HG02840 (cell line): ENCODE results near the gene SLC6A18.
"Not testable (repeated sequence)": the region's sequence is repeated elsewhere in the genome, so short reads cannot be mapped to it uniquely, and the experiment has no call there.

Source experiments
- ATAC-seq: cut with Tn5 transposase; IDR thresholded peaks from one replicate; pipeline ENCODE4 v1.9.1; 2021; ENCODE audit warnings: mild to moderate bottlenecking, moderate library complexity, moderate number of reproducible peaks; ENCODE audit not compliant: unreplicated experiment, low FRiP score

Gene SLC6A18

DNA sequence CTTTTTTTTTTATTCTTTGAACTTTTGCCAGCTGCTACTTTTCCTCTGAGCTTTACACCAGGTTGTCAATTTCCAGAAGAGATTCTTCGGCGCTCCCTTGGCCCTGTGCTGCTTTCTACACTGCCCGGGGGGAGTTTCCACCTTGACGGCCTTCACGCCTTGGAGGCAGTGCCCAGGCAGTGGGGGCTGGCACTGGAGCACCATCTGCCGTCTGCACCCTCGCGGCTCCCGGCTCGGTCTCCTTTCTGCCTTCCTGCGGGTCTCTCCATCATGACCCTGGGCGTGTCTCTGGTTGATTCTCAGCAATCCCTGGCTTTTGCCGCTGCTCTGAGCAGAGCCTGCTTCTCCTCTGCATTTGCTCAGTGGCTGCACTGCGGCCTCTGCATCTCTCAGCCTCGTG, 2.9 kb downstream of the SLC6A18 start:
- ATAC-seq = no peak

DNA sequence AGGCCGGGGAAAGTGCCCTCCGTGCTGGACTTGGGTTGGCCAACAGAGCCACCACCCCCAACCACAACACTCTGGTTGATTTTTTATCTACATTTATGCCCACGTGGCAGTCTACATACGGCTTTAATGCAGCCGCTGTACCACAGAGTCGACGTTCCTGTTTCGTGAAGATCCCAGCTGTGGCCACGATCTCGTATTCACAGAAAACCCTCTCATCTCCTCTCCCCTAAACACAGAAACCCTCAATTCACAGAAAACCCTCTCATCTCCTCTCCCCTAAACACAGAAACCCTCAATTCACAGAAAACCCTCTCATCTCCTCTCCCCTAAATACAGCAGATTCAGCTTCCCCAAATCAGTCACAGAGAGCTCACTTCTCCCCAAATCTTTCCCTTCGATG, 3.8 kb downstream of the SLC6A18 start:
- not testable (repeated sequence) for ATAC-seq

DNA sequence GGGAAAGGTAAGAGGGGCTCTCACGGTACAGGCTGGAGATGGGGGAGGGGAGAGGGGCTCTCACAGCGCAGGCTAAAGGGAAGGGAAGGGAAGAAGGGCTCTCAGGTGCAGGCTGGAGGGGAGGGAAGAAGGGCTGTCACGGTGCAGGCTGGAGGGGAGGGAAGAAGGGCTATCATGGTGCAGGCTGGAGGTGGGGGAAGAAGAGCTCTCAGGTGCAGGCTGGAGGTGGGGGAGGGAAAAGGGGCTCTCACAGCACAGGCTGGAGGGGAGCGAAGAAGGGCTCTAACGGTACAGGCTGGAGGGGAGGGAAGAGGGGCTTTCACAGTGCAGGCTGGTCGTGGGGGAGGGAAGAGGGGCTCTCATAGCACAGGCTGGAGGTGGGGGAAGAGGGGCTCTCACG, 4.6 kb downstream of the SLC6A18 start:
- ATAC-seq = no peak

DNA sequence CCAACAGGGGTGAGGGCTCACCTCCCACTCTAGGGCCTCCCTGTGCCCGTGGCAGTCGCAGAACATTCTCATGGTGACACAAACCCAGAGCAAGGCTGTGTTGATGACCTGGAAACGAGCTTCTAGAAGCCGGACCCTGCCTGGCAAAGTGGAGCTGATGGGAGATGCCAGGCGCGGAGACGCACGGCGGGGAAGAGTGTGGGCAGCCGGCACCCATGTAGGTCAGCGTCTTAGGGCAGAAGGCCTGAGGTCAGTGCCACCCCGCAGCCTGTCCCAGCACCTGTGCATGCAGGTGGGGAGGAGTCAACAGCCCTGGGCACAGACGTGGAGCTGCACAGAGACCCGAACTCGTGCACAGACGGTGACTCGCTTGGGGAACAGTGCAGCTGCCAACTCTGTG, 5.4 kb downstream of the SLC6A18 start:
- no peak for ATAC-seq

DNA sequence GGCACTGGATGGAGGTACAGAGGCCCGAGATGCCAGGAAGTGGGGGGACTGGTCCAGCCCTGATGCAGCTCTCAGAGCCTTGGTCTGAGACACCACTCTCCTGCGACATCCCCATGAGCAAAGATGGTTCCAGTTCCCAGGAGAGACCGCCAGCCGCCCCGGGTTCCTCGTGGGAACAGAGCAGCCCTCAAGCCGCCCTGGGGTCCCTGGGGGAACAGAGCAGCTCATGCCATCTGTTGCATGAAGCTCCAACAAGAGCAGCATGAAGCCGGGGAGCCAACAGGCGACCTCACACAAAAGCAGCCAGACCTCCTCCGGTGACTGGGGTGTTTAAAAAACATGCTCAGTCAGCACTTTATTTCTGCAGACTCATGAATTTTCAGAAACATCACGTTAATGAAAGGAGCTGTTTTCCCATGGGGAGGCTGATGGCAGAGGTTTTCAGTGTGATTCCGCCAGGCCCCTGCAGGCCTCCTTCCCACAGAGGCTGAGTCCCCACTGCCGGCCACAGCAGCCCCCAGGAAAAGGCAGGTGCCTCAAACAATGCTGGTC, 6.2 kb downstream of the SLC6A18 start:
- ATAC-seq = no peak

DNA sequence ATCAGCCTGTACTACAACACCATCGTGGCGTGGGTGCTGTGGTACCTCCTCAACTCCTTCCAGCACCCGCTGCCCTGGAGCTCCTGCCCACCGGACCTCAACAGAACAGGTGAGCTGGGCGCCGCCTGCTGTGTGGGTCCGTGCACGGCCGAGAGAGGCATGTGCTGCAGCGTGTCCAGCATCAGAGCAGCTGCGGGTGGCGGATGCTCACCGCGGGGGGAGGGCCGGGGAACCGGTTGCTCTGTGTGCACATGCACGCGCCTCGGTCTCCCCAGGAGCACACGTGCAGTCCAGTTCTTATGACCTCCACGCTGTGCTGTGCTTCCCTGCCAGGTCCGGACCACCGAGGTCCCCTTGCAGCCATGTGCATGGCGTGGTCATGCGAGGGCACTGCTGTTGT, 7.6 kb downstream of the SLC6A18 start:
- ATAC-seq = no peak

DNA sequence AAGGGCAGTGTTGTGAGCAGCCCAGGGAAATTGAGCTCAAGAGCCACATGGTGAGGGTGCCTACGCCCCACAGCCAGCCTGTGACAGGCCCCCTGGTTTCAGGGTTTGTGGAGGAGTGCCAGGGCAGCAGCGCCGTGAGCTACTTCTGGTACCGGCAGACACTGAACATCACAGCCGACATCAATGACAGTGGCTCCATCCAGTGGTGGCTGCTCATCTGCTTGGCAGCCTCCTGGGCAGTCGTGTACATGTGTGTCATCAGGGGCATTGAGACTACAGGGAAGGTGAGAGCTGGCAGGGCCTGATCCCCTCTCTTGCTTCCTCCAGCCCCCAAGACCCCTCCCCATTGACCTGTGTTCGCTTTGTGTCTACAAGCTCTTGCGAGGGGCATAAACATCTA, 10.2 kb downstream of the SLC6A18 start:
- ATAC-seq = no peak

DNA sequence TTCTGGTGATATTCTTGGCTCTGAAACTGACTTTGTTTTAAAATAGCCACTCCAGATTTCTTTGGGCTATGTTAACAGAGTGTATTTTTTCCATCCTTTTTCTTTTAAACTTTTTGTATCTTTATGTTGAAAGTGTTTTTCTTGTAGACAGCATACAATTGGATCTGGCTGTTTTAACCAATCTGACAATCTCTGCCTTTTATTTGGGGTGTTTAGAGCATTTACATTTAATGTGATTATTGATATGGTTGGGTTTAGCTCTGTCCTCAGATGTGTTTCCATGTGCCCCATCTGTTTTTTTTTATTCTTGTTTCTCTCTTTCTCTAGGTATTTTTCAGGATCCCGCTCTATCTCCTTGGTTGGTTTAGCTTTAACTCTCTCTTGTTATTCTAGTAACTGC, 10.7 kb downstream of the SLC6A18 start:
- ATAC-seq = no peak

DNA sequence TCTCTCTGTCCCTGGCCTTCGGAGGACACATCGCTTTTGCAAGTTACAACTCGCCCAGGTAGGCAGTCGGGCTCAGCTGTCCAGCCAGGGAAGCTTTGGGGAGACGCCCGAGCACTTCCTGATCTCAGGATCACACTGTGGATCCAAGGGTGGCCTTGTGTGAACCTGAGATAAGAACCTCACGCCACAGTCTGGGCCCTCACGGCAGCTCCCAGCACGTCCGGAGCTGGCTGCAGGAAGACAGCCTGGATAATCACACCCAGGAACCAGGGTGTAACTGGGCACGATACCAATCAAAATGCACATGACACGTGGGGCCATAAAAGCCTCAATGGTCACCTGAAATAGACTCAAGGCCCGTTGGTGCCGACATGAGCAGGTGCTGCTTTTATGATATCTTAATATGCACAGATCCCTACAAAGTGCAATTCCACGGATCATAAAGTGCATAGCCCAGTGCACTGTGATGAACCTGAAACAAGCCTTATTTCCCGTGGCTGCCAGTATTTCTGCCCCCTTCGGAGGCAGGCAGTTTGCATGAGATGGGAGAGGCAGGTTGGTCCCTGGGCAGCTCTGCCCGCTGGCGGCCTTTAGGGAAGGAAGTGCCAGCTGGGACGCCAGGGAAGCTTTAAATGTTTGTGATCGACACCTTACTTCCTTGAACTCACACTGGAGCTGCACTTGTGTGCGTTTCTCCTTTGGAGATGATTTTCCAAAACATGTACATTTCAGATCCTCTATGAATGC, 14.5 kb downstream of the SLC6A18 start:
- ATAC-seq = no peak

DNA sequence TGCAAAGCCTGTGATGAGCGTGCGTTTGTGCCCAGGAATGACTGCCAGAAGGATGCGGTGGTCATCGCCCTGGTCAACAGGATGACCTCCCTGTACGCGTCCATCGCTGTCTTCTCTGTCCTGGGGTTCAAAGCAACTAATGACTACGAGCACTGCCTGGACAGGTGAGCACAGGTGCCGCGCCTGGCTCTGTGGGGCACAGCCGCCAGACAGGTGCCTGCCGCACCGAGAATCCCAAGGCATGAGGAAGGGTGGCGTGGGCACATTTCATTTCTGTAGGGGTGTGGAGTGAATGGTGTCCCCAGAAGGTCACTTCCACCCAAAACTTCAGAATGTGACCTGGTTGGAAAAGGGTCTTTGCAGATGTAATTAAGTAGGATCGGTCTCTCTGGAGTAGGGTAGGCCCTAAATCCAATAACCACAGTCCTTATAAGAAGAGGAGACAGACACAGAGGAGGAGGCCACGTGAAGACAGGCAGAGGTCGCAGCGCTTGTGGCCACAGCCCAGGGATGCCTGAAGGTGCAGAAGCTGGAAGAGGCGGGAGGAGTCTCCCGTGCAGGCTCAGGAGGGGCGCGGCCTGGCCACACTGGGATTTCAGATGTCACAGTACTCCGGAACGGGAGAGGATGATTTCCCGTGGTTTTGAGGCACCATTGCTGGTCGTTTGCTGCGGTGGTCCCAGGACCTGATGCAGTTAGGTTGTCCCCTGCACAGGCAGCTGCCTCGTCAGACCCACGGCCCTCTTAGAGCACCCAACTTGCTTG, 15.5 kb downstream of the SLC6A18 start:
- no peak for ATAC-seq

DNA sequence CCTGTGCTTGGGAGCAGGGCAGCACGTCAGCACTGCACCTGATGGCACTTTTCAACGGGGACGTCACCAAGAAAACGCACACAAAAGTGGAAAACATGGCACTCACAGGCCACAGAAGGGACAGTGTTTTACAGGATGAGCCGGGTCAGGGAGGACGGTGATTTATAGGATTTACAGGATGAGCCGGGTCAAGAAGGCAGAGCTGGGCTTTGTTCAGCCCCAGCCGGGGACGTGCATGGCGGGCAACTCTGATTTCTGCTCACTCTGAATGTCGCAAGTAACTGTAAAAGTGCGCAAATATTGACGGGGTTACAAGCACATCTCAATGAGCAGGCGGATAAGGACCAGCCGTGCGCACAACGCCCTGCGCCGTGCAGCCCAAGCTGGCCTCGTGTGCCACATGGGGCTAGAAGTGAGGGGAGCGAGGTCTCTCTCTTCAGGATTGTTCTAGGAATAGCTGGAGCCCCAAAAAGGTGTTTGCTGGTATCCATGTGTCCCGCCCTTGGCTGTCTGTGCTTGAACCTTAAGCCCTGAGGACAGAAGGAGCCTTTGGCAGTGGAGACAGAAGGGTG, 16.4 kb downstream of the SLC6A18 start:
- no peak for ATAC-seq

DNA sequence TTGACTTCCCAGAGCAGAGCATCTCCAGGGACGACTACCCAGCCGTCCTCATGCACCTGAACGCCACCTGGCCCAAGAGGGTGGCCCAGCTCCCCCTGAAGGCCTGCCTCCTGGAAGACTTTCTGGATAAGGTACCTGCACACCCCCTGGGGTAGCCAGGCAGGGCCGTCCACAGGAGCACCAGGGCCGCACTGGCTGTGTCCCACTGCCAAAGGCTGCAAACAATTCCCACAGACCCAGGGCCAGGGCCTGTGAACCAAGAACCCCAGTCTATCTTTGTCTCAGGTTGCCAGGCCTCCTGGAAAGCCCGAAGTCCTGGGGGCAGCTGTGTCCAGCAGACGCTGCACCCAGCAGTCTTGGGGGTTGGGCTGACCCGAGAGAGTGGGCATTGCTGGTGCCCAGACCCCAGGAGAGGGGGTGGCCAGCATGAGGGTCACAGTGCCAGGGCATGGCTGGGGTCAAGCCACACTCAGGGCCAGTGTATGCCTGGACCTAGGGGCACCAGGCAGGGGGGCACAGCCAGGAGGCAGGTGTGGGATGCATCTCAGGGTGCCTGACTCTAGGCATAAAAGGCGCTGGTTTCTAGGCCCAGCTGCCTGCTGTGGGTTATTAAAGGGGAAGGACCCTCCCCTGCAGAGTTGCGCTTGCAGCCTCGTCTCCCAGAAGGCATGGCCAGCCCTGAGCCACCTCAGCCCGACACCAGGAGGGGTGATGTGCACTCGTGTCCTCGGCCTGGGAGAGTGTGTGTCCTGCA, 17.7 kb downstream of the SLC6A18 start:
- no peak for ATAC-seq

DNA sequence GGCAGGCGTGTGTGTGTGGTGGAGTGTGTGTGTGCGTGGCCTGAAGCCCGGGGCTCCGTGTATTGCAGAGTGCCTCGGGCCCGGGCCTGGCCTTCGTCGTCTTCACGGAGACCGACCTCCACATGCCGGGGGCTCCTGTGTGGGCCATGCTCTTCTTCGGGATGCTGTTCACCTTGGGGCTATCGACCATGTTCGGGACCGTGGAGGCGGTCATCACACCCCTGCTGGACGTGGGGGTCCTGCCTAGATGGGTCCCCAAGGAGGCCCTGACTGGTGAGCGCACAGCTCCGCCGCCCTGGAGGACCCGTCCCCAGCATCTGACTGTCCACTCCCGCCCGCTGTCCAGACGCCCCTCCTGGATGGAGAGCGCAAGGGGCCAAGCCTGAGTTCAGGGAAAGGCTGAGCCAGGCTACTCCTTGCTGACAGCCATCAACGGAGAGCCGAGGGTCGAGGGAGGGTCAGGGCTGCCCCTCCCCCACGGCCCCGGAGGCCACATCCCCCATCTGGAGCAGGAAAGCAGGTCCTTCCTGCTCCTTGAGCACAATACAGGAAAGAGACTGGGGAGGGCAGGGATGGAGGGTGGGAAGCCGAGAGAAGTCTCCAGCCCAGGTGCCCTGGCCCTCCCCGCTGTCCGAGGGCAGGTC, 18.4 kb downstream of the SLC6A18 start:
- no peak for ATAC-seq

DNA sequence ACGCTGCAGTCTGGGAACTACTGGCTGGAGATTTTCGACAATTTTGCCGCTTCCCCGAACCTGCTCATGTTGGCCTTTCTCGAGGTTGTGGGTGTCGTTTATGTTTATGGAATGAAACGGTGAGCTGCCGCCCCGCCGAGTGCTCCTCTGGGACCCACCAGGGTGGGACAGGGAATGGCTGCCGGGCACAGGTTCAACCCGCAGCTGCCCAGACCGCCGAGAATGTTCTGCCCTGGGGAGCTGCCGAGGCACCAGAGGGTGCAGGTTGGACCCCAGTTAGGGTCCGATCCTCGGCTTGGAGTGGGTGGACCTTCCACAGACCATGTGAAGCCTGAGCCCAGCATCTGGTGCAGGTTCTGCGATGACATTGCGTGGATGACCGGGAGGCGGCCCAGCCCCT, 19.1 kb downstream of the SLC6A18 start:
- ATAC-seq = no peak

DNA sequence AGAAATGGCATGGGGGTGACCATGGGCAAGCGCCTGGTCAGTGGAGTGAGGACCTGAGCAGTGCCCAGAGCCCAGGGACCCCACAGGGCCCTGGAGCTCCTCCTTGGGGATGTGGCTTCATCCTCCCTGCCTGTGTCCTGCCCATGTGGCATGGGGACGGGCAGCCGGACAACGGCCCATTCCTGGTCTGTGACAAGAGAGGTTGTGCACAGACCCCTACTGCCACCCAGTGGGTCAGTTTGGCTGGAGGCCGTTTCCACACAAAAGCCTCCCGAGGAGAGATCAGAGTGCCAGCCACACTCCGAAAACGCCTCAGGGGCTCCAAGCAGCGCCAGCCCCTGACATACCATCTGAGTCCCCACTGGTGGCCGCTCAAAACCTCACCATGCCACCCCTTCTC, 19.8 kb downstream of the SLC6A18 start:
- ATAC-seq = no peak

DNA sequence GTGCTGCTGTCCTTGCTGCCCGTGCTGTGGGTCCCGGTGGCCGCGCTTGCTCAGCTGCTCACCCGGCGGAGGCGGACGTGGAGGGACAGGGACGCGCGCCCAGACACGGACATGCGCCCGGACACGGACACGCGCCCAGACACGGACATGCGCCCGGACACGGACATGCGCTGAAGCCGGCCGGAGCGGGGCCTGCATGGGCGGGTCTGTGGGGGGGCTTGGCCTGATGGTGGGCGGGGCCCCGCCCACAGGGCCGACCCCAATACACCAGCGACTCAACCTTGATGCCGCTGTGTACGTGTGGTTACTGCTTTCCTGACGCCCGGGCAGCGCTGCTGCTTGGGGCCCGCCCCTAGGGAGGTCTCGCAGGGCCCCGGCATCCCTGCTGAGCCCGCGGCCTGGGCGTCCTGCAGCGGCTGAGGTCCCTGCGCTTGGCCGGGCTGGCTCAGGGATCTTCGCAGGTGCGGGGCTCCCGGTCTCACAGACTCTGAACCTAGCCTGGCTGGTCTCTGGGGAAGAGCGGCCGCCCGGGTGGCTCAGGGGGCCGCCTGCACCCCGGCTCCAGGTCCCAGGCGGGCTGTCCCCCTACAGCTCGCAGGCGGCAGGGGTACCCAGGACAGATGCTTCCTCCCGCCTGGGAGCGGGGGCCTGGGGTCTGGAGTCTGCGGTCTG, 20.9 kb downstream of the SLC6A18 start:
- ATAC-seq = no peak

DNA sequence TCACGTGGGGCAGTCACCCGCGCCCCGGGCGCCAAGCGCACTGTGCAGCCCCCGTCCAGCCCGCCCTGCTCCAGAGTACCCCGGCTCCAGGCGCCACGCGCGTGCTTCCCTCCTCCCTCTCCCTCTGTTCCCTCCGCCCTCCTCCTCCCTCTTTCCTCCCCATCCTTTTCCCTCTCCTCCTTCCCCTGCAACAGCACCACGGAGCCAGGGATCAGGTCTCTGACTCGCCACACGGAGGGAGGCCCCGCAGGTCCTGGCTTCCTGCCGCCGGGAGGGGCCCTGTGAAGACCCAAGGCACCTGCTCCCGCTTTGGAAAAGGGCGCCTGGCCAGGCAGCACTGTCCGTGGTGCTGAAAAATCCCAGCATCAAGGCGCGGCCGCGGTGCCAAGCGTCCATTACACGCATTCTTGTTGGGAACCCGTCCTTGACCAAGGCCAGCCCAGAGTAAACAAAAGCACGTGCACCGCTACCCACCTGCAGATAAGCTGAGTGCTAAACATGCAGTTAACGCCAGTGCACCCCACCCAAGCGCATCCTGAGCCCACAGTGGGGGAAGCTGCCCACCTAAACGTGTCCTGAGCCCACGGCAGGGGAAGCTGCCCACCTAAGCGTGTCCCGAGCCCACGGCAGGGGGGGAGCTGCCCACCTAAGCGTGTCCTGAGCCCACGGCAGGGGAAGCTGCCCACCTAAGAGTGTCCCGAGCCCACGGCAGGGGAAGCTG, 21.7 kb downstream of the SLC6A18 start:
- ATAC-seq = no peak

DNA sequence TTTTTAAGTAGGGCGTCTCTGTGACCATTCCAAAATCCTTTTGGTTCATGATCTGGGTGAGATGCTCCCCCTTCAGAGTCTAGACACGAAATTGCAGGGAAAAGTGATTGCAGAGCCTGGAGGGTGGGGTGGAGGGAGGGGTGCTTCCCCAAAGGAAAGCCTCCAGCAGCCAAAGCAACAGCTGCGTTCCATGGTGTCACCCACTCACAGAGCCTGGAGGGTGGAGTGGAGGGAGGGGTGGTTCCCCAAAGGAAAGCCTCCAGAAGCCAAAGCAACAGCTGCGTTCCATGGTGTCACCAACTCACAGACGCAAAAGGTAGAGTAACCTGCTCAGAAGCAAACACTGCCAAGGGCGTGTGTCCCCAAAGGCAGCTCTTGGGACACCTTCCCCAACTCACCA, 22.6 kb downstream of the SLC6A18 start:
- ATAC-seq = no peak
